Stimulated activated CD8-positive, alpha-beta memory T cell treated with anti-CD3 and anti-CD28 coated beads, Interleukin-7, amount 100 ng/mL, for 24 hours (primary cell): ENCODE data around the gene CDK11B.
"Not testable (repeated sequence)": the region's sequence is repeated elsewhere in the genome, so short reads cannot be mapped to it uniquely, and the experiment has no call there.

ENCODE experiments used
- DNase-seq: peaks from one replicate; pipeline ENCODE4 v3.0.0-alpha.2; 2020; ENCODE audit warnings: low read depth

Gene CDK11B

DNA sequence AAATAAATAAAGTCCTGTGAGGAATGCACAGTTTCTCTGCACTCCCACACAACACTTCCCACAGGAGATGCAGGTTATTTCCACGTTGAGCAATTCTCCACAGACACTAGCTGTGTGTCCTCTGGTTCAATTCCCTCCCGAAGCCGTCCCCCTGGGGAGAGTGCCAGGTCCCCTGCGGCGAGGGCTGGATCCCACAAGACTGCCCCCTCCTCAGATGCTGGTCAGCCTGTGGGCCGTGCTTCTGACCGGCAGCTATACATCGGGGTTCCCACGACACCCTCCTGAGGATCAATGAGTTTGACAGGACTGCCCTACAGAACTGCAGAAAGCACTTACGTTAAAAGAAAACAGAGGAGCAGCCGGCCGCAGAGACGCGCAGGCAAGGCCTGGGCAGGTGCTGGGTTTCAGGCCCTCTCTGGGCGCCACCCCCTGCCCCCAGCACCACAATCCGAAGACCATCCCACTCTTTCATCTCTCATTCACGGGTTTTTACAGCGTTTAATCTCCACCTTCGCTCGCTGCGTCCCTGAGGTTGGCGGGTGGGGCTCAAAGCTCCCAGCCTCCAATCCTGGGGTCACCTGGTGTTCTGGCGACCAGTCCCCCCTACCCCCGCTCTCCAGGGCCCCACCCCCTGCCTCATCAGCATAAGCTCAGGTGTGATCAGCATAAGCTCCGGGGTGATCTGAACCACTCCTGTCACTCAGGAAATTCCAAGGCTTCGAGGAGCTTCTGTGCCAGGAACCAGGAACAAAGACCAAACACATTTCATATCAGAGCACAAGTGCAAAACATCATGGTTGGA is 24.5 kb upstream of the CDK11B start:
- DNase-seq, result no peak

DNA sequence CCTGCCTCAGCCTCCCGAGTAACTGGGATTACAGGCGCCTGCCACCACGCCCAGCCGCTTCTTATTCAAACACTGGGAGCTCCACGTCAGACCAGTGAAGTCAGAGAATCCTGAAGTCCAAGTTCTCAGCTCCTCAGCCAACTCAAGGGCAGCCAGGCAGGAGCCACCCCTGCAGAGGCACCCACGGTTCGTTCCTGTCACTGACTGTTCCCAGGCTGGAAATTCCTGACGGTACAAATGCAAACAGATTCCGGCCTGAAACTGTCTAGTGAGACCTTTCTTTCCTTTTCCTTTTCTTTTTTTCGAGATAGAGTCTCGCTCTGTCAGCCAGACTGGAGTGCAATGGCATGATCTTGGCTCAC is 22.1 kb upstream of the CDK11B start:
- DNase-seq, result no peak

DNA sequence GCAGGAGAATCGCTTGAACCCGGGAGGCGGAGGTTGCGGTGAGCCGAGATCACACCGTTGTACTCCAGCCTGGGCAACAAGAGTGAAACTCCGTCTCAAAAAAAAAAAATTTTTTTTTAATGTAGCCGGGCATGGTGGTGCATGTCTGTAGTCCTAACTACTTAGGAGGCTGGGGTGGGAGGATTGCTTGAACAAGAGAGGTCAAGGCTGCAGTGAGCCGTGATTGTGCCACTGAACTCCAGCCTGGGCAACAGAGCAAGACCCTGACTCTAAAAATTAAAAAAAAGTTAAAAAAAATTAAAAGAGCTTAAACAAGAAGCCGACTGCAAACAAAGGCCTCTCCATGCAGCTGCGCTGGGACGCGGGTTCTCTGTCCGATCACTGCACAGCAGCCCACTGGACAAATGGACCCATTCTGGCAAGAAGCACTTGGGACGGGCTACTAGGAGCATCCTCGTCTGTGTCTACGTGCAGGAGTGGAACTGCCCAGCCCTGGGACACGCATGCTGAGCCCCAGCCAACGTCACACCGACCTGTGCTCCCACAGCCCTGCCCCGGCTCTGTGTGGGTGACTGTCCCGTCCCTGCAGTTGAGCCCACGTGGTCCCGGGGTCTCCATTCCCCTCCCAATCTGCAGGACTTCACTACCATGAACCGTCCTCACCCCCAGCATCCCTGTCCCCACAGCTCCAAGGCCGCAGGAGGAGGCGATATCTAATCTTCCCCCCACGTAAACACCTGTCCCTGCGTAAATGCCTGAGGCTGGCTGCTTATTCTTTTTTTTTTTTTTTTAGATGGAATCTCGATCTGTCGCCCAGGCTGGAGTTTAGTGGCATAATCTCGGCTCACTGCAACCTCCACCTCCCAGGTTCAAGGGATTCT is 21.5 kb upstream of the CDK11B start:
- no peak for DNase-seq

DNA sequence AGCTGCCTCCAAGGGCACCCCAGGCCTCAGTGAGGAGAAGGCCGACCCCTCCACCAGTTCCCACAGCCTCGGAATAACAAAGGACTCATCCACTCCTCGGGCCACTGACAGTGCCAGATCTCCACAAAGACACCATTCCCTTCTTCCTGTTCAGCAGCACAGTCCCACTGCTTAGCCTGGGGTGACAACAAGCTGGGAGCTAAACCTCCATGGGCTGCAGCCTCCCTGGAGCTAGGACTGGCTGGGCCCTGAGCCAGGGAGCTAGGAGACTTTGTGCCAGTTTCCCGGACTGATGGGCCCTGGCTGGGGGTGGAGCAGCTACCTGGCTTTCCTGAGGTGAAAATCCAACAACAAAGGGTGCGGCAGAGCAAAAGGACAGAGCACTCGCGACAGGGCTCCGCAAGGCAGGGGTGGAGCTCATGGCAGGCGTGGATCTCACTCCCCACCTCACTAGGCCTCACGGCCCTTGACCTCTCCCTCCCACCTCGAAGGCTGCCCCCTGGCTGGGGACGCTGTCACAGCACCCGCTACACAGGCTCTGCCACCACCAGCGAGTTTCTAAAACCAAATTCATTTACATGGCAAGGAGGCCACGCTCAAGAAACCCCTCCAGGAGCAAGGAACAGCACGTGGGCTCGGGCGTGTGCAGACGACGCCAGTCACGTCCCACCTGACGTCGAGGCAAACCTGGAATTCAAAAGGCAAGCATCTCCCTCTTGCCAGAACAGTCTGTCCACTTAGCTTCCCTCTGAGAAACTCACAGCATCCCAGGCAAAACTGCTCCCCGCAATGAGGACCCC is 20.0 kb upstream of the CDK11B start:
- DNase-seq, result peak; percentile 28

DNA sequence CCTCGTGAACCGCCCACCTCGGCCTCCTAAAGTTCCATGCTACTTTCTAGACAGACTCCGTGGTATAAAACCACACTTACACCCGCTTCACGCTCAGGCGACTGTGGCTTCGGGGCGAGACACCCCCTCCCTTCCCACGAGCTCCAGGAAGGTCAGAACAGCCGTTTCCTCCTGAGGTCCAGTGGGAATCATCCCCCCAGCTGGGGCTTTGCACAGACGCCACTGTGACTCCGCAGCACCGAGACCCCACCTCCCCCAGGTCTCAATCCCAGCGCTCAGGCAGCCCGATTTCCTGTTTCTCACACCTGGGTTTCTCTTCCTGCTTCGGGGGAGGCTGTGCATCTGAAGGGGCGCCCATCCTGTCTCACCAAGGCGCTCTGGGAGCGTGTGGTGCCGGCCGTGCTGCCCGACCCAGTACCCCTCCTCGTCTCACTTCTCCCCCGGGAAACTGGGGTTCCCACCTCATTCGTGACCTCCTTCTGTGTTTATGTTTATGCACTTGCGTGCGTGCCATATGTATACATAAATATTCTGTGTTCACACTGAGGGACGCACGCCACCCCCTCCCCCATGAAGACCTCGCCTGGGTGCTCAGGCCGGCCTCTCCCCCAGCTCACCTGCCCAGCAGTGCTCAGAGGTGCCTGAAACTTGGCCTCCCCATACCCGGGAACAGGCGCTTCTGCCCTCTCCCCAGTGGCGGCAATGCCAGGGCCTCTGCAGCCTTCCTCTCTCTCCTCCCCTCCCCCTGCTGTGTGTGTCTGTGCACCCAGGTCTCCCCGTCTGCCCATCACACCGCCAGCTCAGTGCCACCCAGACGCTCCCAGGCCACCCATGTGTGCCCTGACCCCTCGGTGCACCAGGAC is 19.1 kb upstream of the CDK11B start:
- DNase-seq, result peak; percentile 21

DNA sequence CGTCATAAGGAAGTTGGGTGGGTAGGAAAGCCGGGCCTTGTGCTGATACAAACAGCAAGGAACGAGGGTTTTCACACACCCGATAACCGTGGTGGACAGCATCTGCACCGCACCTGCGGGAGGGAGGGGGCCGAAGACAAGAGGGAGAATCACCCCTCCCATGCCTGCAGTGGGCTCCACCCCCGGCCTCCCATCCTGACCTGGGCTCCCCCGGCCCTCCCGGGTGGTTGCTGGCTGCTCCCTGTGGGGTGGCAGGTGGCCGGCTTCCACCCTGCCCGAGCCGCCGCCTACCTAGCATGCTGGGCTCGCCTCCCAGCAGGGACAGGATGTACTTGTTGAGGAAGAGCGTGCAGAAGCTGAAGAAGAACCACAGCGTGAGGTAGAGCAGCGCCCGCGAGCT is 17.3 kb upstream of the CDK11B start:
- not testable (repeated sequence) for DNase-seq

DNA sequence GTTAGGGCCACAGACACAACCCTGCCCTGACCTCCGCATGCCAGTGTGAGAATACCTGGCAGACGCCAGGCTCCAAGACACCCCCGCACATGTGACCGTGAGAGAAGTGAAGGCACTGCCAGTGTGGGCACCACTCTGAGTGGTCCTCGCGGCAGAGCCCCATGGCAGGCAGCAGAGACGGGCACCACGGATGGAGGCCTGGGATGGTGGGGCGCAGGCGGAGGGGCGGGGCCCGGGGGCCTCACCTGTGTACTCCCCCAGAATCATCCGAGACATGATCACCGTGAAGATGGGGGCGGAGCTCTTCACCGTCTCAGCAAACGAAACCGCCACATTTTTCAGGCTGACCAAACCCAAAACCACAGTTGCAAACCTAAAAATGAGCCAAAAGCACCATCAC is 16.4 kb upstream of the CDK11B start:
- DNase-seq, result not testable (repeated sequence)

DNA sequence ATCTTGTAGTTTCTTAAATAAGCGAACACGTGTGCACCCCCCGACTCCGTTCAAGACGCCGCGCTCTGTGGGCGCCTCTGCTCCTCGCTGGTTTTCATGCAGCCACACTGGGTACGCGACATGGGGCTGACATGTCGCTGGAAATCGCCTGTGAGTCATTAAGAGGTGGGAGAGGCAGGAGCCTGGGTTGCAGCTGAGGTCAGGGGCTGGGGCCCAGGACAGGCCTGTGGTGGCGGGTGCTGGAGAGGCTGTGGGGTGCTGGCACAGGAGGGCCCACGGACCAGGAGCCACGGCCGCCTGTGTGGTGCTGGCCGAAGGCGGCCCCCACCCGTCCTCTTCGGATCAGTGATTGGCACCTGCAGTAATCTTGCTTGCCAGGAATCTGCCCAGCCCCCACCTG is 16.0 kb upstream of the CDK11B start:
- not testable (repeated sequence) for DNase-seq

DNA sequence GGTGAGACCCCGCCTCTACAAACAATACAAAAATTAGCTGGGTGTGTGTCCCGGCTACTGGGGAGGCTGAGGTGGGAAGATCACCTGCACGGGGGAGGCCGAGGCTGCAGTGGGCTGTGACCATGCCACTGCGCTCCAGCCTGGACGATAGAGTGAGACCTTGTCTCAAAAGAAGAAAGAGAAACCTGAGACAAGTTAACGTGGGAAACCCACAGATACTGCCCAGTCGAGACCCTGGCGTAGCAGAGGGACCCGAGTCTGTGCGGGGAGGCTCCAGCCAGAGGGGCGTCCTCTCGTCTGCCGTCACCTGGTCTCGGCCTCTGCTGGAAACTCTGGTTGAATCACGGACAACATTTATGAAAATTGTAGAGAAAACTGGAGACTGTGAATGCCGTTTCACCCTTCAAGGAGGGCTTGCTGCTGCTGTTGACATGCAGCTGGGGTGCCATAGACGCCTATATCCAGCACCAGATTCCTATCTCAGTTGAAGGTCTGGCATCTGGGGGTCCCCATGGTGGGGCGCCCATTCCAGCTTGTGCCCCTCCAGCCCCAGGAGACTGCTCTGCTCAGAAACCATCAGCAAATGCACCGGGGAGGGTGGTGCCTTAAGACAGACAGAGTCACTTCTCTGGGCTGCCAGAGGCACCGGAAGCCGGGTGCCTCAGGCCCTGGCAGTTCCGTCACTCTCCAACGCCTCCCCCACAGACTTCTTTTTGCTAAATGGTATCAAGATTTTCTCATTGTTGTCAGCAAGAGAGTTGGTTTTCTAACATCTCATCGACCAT is 13.6 kb upstream of the CDK11B start:
- no peak for DNase-seq

DNA sequence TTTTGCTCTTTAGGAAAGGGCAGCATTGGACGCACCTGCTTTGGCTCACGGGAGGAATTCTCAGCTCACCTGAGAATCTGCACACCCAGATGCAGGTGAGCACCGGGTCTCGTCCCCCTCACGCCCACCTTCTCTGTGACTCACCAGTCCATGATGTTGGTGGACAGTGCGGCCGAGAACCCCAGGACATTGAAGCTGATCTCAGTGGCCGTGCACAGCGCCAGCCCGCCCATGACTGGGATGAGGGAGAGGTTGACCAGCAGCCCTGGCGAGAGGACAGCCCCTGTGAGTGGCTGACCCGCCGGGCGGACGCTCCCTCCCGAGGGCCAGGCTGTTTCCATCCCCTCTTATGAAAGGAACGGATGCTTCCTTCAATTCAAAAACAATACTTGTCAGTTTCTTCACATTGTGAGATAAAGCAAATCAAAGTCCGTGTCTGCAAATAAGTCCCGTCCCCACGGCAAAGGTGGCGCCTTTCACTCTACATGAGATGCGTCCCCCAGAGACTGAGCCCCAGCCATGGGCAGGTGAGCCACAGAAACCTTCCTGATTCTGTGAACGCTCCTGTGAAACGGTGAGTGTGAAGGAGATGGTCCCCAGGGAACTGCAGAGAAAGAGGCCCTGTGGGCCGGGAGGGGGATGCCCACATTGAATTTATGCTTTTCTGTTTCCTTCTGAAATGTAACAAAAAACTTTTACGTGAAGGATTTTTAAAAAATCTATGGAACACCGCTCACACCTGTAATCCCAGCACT is 12.7 kb upstream of the CDK11B start:
- no peak for DNase-seq

DNA sequence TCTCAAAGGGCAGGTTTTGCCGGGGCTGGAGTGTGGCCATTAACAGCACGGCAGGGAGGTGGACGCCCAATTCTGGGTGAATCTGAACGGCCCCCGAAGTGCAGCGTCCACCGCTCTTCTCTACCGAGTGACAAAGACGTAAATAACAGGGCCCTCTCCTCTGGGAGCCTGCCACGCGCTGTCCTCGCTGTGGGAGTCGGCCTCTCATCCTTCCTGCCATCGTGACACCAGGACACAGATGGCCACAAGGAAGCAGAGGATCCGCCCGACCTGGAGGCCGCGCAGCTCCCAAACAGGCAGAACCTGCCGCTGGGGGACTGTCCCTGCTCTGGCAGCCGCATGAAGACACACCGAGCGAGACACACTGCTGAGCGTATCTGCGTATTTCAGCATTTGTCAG is 12.1 kb upstream of the CDK11B start:
- no peak for DNase-seq

DNA sequence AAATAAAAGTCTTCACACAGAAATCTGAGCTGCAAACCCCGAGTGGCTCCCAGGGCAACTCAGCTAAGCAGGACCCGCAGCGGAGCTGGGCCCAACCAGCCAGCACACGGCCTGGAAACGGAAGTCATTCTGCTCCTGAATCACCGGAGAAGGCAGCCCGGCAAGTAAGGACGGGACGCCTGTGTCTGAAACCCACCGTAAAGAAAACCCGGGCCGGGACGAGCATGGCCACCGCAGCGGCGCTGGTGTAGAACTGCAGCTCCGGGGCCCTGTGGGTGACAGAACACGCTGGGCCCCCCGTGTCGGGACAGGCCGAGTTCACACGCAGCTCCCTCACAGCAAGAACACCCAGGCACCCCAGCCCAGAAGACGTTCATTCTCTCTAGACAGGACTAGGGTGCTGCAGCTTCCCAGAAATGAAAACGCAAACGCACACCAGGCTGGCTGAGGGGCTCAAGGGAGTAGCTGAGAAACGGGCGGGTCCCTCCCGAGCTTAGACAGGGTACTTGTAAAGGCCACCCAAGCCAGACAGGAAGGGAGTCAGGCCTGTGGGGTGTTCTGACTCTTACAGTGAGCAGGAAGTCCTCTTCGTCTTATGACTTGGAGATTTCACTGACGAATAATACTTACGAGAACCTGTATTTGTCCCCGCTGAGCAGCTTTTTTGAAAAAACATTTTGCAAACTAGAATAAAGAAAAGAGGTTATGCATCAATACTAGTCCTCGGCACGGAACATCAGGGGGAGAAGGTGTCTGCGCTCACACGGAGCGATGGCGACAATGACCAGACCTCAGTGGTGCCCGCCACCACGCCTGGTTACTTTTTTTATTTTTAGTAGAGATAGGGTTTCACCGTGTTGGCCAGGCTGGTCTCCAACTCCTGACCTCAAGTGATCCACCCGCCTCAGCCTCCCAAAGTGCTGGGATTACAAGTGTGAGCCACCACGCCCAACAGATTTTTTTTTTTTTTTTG is 10.9 kb upstream of the CDK11B start:
- no peak for DNase-seq

DNA sequence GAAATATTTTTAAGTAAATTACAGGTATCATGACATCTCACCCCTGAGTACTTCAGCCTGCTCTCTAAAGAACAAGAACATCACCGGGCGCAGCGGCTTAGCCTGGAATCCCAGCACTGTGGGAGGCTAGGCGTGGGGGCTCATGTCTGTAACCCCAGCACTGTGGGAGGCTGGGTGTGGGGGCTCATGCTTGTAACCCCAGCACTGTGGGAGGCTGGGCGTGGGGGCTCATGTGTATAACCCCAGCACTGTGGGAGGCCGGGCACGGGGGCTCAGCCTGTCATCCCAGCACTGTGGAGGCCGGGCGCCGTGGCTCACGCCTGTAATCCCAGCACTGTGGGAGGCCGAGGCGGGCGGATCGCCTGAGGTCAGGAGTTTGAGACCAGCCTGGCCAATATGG is 7.7 kb upstream of the CDK11B start:
- DNase-seq, result no peak

DNA sequence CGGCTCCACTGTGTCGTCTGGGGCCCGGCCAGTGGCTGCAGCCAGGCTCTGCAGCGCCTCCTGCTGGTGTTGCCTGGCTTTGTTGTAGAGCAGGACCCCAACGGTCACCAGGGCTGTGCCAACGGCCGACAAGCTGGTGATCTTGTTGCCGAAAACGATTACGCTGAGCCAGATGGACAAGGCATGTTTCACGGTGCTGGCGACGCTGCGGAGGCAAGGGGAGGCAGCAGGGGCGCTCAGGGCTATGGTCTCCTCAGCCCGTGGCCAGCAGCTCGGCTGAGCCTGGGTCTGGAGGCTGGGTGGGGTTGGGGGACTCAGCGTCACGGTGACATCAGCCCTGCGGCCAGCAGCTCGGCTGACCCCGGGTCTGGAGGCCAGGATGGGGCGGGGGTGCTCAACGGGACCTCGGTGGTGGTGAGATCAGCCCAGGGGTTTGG is 7.0 kb upstream of the CDK11B start:
- DNase-seq, result peak; percentile 19

DNA sequence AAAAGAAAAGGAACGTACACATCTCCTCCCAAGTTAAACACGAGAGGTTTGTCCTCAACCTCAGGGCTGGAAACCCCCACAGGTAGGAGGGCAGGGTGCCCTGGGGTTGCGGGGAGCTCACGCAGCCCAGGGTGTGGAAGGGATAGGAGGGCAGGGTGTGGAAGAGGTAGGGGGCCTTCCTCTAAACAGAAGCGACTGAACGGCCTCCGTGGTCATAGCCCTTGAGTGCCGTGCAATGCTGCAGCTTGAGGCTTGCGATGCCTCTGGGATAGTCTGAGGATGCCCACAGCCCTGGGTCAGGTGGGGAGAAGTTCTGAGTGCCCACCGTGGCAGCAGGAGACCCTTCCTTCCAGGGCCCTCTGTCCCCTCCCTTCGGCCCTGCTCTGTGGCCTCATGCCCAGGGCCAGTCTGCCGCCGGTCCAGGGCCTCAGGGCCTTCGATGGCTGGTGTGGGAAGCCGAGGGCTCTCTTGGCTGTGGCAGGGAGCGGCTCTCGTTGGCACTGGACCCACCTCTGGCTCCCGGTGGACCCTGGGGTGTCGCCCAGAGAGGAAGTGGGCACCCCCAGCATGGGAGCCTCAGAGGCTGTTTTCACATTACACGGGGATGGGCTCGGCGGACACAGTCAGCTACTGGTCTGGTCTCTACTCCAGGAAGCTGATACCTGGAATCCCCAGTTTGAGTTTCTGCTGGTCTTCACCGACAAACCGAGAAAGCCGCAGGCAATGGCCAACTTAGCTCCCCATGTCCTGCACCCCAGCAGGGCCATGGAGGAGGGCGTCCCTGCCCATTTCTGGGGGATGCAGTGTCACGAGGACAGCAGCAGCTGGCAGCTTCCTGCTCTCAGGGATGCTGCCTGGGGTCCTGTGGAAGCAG is 6.4 kb upstream of the CDK11B start:
- no peak for DNase-seq

DNA sequence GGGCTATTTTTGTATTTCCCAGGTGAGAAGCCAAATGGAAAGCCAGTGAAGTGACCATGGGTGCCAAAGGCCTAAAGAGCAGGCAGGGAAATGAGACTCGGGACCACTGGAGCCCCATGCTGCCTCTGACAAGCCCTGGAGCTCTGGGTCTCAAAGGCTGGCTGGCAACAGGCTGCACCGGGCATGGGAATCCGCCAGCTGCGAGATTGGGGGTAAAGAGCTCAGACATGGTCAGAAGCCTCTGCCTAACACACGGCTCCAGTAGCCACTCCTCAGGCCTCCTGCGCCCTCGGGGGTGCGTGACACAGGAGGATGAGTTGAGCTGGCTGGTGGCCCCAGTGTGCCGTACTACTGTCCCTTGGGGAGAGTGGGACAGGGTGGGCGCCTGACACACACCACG is 5.5 kb upstream of the CDK11B start:
- DNase-seq, result not testable (repeated sequence)

DNA sequence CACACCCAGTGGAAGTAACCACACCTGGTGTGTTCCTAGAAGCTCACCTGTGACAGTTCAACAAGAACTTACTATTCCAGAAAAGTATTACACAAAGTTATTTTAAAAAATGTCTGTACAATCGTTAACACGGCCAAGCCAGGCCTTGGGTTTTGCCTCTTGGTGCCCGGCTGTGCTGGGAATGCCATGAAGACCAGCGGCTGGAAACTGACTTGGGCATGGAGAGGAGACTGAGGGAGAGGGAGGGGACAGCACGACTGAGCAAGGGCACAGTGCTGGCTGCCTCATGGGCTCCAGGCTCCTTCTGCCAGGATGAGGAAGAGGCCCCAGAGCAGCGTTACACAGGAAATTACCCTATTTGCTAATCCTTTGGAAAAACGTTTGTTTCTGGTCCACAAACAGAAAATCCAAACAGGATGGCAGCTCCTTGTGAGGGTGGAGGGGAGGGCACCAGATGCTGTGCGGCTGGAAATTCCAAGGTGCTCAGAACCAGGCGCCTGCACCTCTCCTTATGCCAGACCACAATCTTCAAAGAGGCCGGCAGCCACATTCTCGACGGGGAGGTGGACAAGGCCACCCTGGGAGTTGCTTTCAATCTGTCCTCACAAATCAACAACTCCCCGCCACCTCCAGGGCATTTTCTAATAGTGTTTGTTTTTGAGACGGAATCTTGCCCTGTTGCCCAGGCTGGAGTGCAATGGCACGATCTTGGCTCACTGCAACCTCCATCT is 4.2 kb upstream of the CDK11B start:
- not testable (repeated sequence) for DNase-seq
